Measurements from ENCODE around the gene PRKCE.

Gene PRKCE

GRCh38 chr2:46170611-46171350 is 519.3 kb downstream of the PRKCE start:
- no peak for DNase-seq (ENCODE audit: extremely low read depth, low read depth)
- no peak for TF ChIP-seq CTCF (IDR thresholded peaks at IDR 0.05; ENCODE audit: low read depth, low read length)

- TF ChIP-seq CTCF (IDR thresholded peaks at IDR 0.05; ENCODE audit: low read depth, low read length), result no peak
- peak; percentile 32 for DNase-seq (ENCODE audit: extremely low read depth, low read depth)
Observed at GRCh38 chr2:46171411-46171953, 520.0 kb downstream of the PRKCE start.

- DNase-seq (ENCODE audit: extremely low read depth, low read depth), result no peak
- TF ChIP-seq CTCF (IDR thresholded peaks at IDR 0.05; ENCODE audit: low read depth, low read length), result no peak
Observed at GRCh38 chr2:46171996-46172546, 520.6 kb downstream of the PRKCE start.

- TF ChIP-seq CTCF (IDR thresholded peaks at IDR 0.05; ENCODE audit: low read depth, low read length), result no peak
- DNase-seq (ENCODE audit: extremely low read depth, low read depth), result no peak
Observed at GRCh38 chr2:46173030-46173429, 521.6 kb downstream of the PRKCE start.

- no peak for TF ChIP-seq CTCF (IDR thresholded peaks at IDR 0.05; ENCODE audit: low read depth, low read length)
- DNase-seq (ENCODE audit: extremely low read depth, low read depth), result no peak
Observed at GRCh38 chr2:46173636-46174250, 522.3 kb downstream of the PRKCE start.

- TF ChIP-seq CTCF (IDR thresholded peaks at IDR 0.05; ENCODE audit: low read depth, low read length), result no peak
- no peak for DNase-seq (ENCODE audit: extremely low read depth, low read depth)
Observed at GRCh38 chr2:46174345-46175170, 523.1 kb downstream of the PRKCE start.

Measured in AG09319 (cell line).